T1000 (cell line): ENCODE measurements around the gene SLBP.
A peak's percentile ranks its signal among the peaks of the same experiment; 100 is the strongest.

Source experiments
- DNase-seq: peaks from one replicate; lab custom pipeline; 2025; ENCODE audit warnings: mixed read lengths; lab: John Stamatoyannopoulos, UW

SLBP gene

DNA sequence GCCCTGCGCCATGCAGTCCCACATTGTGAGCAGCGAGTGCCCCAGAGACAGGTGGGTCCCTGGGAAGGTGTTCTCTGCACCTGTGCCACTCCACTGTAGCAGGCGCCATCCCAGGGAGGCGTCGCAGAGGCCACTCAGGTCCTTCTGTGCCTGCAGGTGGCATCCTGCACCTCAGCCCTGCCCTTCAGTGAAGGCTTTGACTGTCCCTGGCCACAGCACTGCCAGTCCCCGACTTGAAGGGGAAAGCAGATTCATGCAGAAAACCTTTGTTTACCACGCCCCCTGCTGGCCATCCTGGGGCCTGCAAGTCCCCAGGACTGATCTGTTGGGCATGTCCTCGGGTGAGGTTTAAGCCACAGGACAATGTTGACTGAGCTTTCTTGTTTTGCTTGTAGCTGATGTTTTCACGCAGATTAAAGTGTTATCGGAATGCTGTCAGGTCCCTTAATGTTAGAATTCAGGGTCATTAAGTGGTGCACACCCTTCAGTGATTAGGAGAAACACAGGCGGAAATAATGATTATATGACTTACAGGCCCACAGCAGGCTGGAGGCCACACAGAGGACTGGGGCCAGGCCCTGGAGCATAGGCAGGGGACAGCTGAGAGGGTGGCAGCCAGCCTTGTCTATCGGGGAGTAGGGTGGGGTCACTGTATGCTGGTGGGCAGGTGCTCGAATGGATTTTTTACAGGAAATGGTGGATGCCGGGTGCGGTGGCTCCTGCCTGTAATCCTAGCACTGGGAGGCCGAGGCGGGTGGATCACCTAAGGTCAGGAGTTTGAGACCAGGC, 14.2 kb upstream of the SLBP start:
- DNase-seq, result peak; percentile 79

DNA sequence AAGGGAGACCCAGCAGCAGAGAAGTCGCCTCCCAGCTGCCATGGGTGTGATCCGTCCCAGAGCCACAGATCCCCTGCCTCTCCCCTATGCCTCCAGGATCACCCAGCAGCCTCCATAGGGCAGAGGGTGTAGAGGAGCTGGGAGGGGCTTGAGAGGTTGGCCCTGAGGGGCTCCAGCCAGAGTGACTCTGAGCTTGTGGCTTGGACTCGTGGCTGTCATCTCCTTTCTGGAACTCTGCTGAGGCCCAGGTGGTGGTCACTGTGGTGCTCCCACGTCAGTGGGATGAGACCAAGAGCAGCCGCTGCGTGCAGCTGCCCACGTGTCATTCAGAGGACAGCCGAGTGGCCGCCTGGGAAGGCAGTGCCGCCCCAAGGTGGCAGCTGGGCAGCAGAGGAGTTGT, 13.4 kb upstream of the SLBP start:
- DNase-seq, result no peak

- DNase-seq, result no peak
Measured at GRCh38 chr4:1723131-1723801, 11.1 kb upstream of the SLBP start.

GRCh38 chr4:1722551-1723118, 10.5 kb upstream of the SLBP start:
- DNase-seq, result no peak

- no peak for DNase-seq
Measured at GRCh38 chr4:1721666-1722550, 9.8 kb upstream of the SLBP start.

GRCh38 chr4:1721003-1721665, 9.0 kb upstream of the SLBP start, which contains the start of the genes TACC3 and TMEM129:
Gene TACC3 (plus strand): TSS chr4:1721521. CDS start chr4:1723422, 1,901 bp downstream.
Gene TMEM129 (minus strand): TSS chr4:1721323. CDS start chr4:1720837, 486 bp downstream.
- DNase-seq, result peak; percentile 93

- DNase-seq, result no peak
Measured at GRCh38 chr4:1720163-1720983, 8.3 kb upstream of the SLBP start.

GRCh38 chr4:1718095-1718850, 6.2 kb upstream of the SLBP start:
- DNase-seq, result no peak

- DNase-seq, result no peak
Measured at GRCh38 chr4:1717129-1718094, 5.3 kb upstream of the SLBP start.

GRCh38 chr4:1716065-1716945, 4.2 kb upstream of the SLBP start:
- DNase-seq, result no peak

DNA sequence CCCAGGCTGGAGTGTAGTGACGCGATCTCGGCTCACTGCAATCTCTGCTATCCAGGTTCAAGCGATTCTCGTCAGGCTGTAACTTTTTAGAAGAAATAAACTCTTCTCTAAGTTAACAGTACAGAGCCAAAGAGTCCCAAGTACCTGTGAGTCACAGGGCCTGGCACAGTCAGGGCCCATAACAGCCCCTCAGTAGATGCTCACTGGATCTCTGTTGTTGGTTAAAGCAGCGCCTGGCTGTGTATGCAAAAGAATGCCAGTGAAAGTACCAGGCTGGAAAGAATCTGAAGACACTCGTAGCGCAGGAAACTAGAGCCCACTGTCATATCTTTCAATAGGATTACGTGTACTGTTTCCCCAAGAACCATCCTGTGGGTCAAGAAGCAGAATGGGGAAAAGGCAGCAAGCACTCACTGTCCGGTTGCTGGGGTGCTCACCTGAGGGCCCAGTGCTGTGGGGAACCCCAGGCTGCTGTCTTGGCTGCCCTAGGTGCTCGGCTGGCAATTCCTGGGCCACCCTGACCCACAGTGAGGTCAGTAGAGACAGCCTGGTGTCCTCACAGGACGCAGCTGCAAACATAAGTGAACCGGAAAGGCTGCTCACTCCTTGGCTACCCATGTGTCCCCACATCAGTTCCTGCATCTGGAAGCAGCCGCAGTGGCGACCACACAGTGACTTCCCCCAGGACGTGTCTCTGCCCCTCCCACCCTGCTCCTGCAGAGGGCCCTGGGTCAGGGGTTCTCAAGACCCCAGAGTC, 3.1 kb upstream of the SLBP start:
- DNase-seq, result no peak

- no peak for DNase-seq
Measured at GRCh38 chr4:1714303-1715001, 2.3 kb upstream of the SLBP start.

- no peak for DNase-seq
Measured at GRCh38 chr4:1713003-1713851, 1.1 kb upstream of the SLBP start.

- DNase-seq, result no peak
Measured at GRCh38 chr4:1711571-1712215, 426 bp downstream of the SLBP start.
